ENCODE measurements around the gene VPS45. TPM values are rescaled to one million over a fixed set of nuclear protein-coding genes. Genes with fewer than 3 reads are reported as not detected.

Gene VPS45
- total RNA-seq, 2 donors from 2014 or later: 30.3 to 30.6 TPM

- H3K27ac ChIP-seq: no peak overlapping the region
- DNase-seq: no peak
- H3K4me1 ChIP-seq: no peaks in the 10 kb centered on the region
- H3K36me3 ChIP-seq: no peaks in the 10 kb centered on the region
- intact Hi-C loops (cut with DNase I): no loop called here
- TF ChIP-seq, protein P1, sequence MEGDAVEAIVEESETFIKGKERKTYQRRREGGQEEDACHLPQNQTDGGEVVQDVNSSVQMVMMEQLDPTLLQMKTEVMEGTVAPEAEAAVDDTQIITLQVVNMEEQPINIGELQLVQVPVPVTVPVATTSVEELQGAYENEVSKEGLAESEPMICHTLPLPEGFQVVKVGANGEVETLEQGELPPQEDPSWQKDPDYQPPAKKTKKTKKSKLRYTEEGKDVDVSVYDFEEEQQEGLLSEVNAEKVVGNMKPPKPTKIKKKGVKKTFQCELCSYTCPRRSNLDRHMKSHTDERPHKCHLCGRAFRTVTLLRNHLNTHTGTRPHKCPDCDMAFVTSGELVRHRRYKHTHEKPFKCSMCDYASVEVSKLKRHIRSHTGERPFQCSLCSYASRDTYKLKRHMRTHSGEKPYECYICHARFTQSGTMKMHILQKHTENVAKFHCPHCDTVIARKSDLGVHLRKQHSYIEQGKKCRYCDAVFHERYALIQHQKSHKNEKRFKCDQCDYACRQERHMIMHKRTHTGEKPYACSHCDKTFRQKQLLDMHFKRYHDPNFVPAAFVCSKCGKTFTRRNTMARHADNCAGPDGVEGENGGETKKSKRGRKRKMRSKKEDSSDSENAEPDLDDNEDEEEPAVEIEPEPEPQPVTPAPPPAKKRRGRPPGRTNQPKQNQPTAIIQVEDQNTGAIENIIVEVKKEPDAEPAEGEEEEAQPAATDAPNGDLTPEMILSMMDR (IDR thresholded peaks at IDR 0.05): no peak
- no peaks in the 10 kb centered on the region for H3K27me3 ChIP-seq
- H3K9me3 ChIP-seq: no peaks in the 10 kb centered on the region
- H3K9ac ChIP-seq (ENCODE audit: low read depth in 2 of 2, low read length in 2 of 2): no peak overlapping the region
- H3K4me3 ChIP-seq: no peak overlapping the region
Observed at GRCh38 chr1:150121236-150121862, 53.8 kb downstream of the VPS45 start.

GRCh38 chr1:150126811-150127210 is 59.2 kb downstream of the VPS45 start:
- Histone ChIP-seq H3K9me3 (no peaks in the 10 kb centered on the region), H3K36me3 (no peaks in the 10 kb centered on the region), H3K27me3 (no peaks in the 10 kb centered on the region), H3K4me3 (no peak overlapping the region), H3K27ac (no peak overlapping the region), H3K4me1 (no peaks in the 10 kb centered on the region), H3K9ac (ENCODE audit: low read depth in 2 of 2, low read length in 2 of 2) (no peak overlapping the region)
- intact Hi-C loops (cut with DNase I): no loop called here
- TF ChIP-seq, protein P1 (IDR thresholded peaks at IDR 0.05): no peak
- no peak for DNase-seq

- Histone ChIP-seq H3K4me1 (no peaks in the 10 kb centered on the region), H3K4me3 (no peak overlapping the region), H3K27ac (no peak overlapping the region), H3K27me3 (no peaks in the 10 kb centered on the region), H3K36me3 (no peaks in the 10 kb centered on the region), H3K9ac (ENCODE audit: low read depth in 2 of 2, low read length in 2 of 2) (no peak overlapping the region), H3K9me3 (no peaks in the 10 kb centered on the region)
- intact Hi-C loops (cut with DNase I): no loop called here
- DNase-seq: no peak
- TF ChIP-seq, protein P1 (IDR thresholded peaks at IDR 0.05): no peak
Observed at GRCh38 chr1:150127464-150127863, 59.9 kb downstream of the VPS45 start.

DNA sequence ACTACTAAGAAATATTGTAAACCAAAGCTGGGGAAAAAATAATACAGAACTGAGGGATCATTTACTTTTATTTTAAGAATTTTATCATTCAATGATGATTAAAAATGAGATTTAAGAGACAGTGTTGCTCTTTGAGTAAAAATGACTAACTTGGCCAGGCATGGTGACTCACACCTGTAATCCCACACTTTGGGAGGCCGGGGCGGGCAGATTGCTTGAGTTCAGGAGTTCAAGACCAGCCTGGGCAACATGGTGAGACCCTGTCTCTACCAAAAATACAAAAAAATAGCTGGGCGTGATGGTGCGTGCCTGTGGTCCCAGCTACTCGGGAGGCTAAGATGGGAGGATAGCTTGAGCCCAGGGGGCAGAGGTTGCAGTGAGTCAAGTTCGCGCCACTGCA is 60.3 kb downstream of the VPS45 start:
- TF ChIP-seq, protein P1 (IDR thresholded peaks at IDR 0.05): no peak
- no peaks in the 10 kb centered on the region for H3K9me3 ChIP-seq
- H3K27ac ChIP-seq: no peak overlapping the region
- no peaks in the 10 kb centered on the region for H3K36me3 ChIP-seq
- DNase-seq: no peak
- intact Hi-C loops (cut with DNase I): no loop called here
- H3K9ac ChIP-seq (ENCODE audit: low read depth in 2 of 2, low read length in 2 of 2): no peak overlapping the region
- H3K27me3 ChIP-seq: no peaks in the 10 kb centered on the region
- H3K4me1 ChIP-seq: no peaks in the 10 kb centered on the region
- H3K4me3 ChIP-seq: no peak overlapping the region

- H3K36me3 ChIP-seq: no peaks in the 10 kb centered on the region
- no peaks in the 10 kb centered on the region for H3K9me3 ChIP-seq
- H3K9ac ChIP-seq (ENCODE audit: low read depth in 2 of 2, low read length in 2 of 2): no peak overlapping the region
- intact Hi-C loops (cut with DNase I): no loop called here
- no peak overlapping the region for H3K27ac ChIP-seq
- no peaks in the 10 kb centered on the region for H3K4me1 ChIP-seq
- H3K4me3 ChIP-seq: no peak overlapping the region
- DNase-seq: no peak
- TF ChIP-seq, protein P1 (IDR thresholded peaks at IDR 0.05): no peak
- no peaks in the 10 kb centered on the region for H3K27me3 ChIP-seq
Observed at GRCh38 chr1:150132372-150132771, 64.8 kb downstream of the VPS45 start.
